ENCODE data around the gene GABBR2. TPM values are rescaled to one million over a fixed set of nuclear protein-coding genes. Genes with fewer than 3 reads are reported as not detected.

GABBR2 gene
- total RNA-seq, 1 experiment from 2014 or later, result 0.91 TPM

DNA sequence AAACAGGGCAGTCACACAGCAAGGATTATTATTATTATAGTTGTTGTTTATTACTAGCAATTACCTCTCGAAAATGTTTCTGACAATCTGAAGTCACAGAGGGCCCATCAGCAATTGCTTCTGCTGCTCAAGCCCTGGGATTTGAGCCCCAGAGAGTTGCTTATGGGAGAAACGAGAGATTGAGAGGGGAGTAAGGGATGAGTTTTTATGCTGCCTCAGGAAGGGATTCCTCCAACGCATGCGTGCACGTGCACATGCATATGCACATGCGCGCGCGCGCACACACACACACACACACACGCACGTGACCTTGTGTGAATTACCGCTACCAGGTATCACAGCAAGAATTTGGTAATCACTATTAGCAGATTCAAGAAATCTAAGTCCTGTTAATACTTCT, 264.1 kb downstream of the GABBR2 start:
- no peak for DNase-seq (ENCODE audit: low spot score)

DNA sequence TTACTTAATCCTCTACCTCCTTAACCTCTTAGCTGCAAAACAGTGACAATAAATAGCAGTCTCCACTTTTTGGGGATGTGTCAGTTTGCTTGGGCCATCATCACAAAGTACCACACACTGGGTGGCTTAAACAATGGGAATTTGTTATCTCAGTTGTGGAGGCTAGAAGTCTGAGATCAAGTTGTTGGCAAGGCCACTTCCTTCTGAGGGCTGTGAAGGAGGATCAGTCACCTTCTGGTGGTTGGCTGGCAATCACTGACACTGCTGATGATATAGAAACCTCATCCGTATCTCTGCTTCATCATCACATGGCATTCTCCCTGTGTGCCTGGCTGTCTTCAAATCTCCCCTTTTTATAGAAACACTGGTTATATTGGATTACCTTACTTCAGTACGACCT, 266.2 kb downstream of the GABBR2 start:
- DNase-seq (ENCODE audit: low spot score), result no peak

DNA sequence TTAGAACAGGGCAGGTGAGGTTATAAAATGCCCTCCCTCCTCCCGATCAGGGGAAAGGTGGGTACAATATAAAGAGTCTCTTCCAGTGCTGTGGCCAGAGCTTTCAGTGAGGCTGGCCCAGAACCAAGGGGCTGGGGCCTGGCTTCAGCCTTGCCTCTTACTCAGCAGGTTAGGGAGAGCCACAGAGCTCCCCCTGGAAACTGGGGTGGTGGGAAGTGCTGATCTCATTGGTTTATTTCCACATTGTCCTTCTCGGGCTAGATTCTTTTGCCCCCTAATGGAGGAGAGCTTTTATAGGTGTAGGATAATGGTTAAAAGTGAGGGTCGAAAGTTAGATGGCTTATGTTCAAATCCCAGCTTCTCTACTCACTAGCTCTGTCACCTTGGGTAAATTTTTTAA, 266.6 kb downstream of the GABBR2 start:
- no peak for DNase-seq (ENCODE audit: low spot score)

DNA sequence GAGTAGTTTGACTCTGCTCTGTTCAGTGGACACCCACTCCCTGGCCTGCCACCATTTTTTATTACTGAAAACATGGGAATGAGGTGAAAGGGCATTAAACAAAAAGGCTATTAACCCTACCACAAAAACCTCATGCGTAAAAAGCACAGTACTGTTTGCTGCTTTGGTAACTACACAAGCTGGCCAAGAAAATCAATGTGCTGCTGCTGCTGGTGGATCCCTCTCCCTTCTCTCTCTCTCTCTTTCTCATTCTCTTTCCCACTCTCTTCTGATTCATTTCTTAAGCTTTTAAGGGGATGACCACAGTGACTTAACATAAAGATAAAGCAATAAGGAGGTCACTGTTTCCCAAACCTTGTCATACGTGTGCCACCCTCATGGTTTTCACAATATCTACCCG, 270.1 kb downstream of the GABBR2 start:
- no peak for DNase-seq (ENCODE audit: low spot score)

DNA sequence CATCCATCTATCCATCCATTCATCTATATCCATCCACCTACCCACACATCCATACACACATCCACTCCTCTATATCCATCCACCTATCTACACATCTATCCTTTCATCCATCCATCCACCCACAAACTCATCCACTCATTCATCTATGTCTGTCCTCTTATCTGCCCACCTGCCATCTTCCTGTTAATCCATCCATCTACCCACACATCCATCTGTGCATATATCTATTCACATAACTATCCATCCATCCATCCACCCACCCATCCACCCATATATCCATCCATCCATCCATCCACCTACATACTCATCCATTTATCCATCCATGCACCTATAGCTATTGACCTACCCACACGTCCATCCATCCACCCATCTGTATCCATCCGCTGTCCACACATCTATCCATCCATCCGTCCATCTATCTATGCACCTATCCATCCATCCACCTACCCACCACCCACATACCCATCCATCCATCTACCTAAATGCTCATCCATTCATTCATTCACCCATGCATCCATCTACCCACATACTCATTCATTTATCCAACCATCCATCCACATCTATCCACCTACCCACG, 271.2 kb downstream of the GABBR2 start:
- DNase-seq (ENCODE audit: low spot score), result no peak

DNA sequence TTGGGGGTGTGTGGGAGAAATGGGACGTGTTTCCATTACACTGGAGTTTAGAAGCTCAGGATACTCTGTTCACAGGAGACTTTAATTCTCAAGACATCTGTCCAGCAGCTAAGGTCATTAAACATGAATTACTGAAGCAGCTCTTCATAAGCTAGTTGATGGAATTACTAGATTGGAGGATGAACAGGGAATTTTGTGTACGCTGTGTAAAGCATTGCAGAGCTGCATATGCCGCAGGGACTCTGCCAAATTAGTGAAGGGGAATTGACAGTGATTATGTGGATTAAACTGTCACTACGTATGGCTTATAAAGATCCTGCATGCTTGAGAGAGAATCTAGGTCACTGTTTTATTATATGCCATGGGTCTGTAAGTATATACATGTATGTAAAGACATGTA, 275.8 kb downstream of the GABBR2 start:
- DNase-seq (ENCODE audit: low spot score), result no peak

DNA sequence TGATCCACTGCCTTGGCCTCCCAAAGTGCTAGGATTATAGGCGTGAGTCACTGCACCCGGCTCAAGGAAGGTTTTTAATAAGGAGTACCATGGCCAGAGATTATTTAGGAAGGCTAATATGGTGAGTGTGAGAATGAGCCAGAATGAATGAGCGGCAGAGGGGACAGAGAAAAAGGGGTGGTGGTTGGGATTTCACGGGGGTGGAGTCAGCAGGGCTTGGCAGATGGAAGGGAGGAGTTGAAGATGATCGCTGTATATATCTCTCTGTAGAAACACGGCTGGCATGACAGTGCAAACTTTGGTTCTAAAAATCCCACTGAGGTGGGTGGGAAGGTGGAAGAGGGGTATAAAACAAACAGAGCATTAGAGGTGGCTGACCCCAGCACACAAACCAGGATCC, 276.6 kb downstream of the GABBR2 start:
- no peak for DNase-seq (ENCODE audit: low spot score)

DNA sequence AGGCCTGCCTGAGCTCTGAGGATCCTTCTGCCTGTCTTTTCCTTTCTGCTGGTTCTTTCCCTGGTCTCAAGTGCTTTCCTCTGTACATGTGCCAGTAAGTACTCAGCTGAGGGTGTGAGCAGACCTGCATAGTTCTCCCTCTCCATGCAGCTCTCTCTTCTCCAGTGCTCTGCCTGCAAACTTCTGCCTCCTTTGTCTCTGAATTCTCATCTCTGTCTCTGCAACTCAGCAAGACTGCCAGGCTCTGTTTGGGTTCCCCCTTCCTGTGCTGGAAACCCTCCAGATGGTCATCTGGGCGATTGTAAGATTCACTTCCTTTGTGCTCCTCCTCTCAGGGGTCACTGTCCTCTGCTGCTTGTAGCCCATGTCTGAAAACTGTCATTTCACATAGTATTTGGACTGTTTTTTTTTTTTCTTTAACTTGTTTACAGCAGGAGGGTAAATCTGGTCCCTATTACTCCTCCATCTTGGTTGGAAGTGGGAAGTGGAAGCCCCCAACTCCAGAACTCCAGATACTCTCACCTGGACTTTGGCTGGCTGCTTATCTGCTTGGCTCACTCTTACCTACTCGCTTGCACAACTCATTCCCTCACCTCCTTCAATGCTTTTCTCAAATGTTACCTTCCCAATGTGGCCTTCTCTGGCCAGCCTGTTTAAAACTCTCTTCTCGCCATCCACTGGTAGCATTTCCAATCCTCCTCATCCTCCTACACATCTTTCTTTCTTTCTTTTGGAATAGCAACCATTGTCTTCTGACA, 278.0 kb downstream of the GABBR2 start:
- no peak for DNase-seq (ENCODE audit: low spot score)

DNA sequence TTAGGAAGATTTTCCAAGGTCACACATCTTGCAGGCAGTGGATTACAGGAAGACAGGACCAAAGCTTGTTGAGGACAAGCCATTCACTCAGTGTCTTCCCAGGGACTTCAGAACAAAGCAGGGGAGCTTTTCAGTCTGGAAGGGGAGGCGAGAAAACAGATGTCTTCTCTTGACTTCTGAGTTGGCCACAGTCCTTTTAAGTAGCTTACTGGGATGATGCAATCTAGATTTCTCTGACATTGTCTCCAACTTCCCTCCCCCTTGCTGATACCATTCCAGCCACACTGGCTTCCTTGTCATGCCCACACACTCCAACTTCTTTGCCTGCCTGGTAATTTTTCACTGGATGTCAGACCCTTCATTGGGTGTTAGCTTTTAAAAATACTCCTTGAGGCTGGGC, 279.1 kb downstream of the GABBR2 start:
- DNase-seq (ENCODE audit: low spot score), result peak; percentile 39

DNA sequence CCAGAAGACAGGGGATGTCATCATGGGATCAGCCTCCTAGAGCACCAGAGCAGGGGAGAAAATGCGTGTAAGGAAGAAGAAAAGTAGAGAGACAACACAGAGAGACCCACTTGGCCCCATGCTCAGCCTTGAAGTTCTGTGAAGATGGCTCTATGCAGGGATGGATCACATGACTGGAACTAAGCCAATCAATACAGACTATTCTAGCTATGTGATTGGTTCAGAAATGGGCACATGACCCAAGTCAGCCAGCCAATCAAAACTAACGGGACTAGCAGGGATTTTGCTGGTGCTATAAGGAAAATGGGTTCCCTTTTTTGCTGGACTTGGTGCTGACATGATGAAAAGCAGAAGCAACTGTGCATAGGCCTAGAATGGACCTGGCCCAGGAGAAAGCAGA, 280.3 kb downstream of the GABBR2 start:
- no peak for DNase-seq (ENCODE audit: low spot score)

DNA sequence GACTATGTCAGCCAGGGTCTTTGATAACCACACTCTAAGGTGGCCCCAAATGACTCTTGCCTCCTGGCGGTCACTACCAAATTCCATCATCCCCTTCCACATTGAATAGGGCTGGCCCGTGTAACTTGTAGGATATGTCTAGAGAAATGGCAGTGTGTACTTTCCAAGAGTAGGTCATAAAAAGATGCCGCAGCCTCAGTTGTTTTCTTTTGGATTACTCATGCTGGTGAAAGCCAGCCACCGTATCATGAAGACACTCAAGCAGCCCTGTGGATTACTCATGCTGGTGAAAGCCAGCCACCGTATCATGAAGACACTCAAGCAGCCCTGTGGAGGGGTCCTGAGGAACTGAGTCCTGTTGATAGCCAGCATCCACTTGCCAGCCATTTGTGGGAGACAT, 281.2 kb downstream of the GABBR2 start:
- no peak for DNase-seq (ENCODE audit: low spot score)

DNA sequence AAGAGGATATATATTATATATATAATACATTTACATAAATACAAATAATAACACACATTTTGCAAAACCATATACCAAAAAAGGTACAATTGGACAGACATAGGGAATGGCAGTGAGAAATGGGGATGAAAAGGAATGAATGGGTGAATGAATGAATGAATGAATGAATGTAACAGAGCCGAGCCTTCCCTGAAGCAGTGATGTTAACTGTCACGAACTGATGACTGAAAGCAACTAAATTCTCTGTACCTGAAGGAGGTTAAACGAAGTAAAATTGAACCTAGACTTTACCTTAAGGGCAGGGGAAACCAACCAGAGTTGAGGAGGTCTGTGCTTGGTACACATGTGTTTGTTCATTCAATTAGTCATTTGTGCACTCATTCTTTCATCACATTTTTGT, 283.7 kb downstream of the GABBR2 start:
- no peak for DNase-seq (ENCODE audit: low spot score)

DNA sequence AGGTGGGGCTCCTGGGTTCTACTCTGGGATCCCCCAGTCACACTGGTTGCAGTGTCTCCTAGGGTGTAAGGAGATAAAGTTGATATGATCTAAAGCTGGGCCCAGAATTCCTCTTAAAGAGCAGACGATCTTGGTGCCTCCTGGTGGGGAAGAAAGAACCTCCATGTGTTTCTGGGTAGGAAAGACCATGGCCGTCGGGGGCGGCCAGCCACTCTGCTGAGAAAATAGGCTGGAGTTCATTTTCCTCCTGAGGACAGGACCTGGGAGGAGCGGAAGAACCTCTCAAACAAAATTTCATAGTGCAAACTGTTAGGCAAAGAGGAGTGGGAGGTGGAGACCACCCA, 289.5 kb downstream of the GABBR2 start:
- no peak for DNase-seq (ENCODE audit: low spot score)

DNA sequence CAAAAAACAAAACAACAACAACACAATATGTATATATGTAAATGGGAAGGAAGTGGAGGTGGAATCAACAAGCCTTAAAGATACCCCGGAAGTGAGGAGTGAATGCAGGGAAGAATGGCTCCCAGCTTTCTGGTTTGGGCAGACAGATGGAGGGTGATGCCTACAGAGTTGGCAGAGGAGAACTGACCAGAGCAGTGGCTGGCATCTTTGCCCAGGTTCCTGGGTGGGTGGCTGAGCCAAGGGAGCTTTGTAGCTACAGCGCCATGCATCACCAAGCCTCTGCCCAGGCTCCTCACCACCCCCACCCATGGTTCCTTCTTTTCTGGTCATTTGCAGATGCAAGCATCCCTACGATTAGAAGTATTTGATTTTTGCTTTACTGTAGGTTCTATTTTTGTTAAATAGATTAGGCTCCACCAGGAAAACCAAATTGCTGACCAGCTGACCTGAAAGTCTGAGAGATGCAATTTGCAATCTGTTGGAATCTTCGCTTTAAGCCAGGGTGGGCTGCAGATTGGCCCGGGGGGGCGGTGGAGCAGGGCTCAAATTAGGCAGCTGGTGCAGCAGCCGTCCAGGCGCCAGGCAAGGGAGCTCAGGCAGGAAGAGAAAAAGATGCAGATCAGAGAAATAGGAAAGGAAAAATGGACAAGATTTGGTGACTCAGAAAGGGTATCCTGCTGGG, 290.0 kb downstream of the GABBR2 start:
- no peak for DNase-seq (ENCODE audit: low spot score)

DNA sequence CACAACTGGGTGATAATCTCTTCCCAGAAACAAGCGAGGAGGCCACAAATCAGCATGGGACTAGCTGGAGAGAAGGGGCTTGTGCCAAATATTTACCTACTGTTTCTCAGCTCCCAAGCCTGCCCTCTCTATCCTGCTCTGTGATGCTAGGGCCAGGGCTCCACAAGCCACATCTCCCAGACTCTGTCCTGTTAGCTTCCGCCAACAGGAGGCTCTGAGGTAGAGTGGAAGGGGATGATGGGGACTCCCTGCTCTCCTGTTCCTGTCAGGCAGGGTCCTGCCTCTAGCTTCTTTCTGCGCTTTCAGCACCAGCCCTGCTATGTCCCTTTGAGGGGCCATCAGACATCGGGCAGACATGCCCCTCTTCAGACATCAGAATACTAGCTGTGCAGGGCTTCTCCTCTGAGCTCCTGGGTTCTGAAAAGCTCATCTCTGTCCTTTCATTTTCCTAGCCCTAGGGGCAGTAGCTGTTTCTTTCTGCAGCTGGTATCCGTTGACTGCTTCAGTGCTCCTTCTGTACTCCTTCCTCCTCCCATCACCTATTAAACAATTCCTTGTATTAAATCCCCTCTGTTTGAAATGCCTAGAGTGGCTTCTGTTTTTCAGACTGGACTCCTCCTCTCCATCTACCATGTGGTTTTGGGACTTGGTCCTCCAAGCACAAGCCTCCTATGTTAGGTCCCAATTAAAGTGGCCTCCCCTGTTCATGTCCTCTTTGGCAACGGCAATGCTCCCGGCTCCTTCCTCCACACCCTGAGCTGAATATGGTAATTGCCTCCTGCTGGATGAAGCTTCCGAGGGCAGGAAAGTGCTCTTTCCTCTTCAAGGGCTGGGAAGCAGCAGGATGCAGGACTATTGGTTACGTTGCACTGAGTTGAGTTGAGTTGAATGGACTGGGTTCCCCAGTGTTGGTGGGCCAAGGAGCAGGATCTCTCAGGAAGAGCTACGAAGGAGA, 292.2 kb downstream of the GABBR2 start:
- DNase-seq (ENCODE audit: low spot score), result no peak

DNA sequence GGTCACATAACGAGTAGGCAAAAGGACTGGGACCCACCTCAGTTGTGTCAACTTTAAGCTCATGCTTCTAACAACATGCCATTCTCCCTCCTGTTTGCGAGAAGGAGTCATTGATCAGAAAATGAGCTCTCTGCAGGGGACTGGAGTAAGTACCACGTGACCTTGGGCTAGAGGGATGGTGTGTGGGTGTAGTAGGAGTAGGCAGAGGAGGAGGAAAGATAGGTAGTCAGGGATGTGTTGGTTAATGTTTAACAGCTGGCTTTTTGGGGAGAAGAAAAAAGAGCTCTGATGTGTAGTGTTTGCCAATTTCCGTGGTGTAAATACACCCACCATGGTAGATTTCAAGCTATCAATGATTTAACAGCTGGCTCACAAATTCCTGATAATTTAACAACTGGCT, 293.0 kb downstream of the GABBR2 start:
- no peak for DNase-seq (ENCODE audit: low spot score)

DNA sequence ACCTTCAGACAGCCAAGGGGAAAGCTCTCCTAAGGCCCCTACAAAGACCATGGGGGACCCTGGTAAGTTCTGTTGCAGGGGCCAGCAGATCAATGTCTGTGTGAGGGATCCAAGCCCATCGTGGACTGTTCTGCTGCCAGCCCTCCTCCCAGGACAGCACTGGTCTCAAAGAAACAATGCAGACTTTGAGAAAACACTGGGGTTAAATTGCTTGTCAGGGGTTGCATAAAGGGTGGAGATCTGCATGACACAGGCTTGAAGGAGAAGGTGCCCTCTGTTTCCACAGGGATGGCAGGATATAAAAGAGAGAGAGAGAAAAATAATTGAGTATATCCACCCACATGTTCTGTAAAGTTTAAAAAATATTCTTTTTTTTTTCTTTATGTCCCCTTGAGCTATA, 295.7 kb downstream of the GABBR2 start:
- no peak for DNase-seq (ENCODE audit: low spot score)

DNA sequence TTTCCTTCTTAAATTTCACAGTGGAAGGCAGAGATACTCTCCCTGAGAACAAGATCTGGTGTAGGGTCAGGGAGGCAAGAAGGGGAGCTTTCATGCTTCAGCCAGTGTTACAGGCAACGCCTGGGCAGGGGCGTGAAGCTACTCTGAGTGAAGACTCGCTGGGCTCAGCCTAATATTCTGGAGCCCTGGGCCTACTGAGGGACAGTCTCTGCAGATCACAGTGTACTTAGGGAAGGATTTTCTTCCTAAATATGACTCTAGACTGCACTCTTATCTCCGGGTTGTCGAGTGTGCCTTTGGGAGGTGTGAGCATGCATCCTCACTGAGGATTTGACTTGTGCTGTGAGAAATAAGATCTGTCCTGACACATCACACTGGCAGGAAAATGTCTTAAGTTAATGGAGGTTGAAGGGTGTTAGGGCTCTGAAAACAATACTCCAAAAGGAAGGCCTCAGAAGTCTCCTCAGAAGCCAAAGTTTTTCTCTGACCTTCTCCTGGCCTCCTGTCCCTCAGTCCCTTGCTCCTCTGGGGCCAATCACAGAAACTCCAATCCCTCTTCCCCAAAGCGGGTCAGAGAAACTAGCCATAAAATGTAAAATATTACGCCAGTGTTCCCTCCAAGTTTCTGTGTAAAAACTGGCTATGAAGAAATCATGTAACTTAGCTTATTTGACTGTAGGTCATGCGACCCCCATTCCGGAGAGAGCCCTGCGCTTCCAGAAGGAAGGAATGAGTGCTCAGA, 296.5 kb downstream of the GABBR2 start:
- DNase-seq (ENCODE audit: low spot score), result no peak

DNA sequence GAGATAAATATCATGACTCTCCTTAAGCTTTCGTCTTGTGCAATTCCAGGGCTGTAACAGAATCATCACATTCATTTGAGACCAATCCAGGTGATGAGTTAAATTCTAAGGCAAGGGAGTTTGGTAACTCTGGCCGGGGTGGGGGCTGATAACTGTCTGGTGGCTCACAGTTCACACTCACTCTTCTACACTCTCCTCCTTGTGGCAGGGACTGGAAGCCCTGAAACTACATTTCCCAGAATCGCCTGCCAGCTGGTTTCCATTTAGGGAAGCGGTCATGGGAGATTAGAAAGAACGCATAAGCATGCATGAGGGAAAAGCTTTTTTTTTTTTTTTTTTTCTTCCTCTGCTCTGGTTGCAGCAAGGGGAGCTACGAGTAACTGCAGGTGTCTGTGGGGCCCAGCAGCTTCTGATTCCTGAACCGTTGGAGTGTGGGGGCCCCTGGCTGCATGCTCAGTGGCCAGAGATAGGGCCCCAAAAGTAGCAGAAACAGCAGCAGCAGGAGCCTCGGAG, 298.5 kb downstream of the GABBR2 start:
- peak; percentile 31 for DNase-seq (ENCODE audit: low spot score)

DNA sequence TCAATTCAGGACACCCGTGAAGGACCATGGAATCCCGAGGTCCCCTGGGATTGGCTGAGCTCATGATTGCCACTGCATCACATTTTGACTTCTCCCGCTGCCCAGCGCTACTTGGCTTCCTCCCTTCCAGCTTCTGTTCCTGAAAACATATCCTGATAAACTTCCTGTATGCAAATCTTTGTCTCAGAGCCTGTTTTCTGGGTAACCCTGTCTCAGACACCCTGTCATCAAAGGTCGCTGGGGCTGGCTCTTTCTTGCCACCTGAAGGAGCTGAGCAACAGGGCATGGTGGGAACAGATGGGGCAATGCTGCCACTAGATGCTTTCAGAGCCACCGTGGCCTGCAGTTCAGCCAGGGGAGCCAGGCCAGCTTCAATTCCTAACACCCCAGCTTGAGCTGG, 299.0 kb downstream of the GABBR2 start:
- DNase-seq (ENCODE audit: low spot score), result no peak

DNA sequence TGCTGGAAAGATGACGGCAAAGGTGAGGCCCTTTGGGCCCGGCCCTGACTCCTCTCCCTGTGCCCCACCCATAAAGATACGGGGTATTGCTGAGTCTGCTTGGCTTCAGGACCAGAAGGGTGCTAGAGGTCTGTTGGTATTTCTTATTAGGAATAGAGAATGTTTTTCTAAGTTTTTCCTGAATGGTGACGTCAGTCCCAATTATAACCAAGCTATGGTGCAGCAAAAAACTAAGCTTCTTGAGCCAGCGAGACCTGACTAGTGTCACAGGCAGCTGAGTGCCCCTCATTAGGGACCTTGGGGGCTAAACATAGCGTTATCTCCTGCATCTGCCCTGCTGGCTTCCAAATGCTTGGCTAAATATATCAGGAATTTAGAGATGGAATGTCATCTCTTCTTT, 302.3 kb downstream of the GABBR2 start:
- no peak for DNase-seq (ENCODE audit: low spot score)

All from H4 (cell line).